ENCODE results near the gene CHRM1.

Gene CHRM1

DNA sequence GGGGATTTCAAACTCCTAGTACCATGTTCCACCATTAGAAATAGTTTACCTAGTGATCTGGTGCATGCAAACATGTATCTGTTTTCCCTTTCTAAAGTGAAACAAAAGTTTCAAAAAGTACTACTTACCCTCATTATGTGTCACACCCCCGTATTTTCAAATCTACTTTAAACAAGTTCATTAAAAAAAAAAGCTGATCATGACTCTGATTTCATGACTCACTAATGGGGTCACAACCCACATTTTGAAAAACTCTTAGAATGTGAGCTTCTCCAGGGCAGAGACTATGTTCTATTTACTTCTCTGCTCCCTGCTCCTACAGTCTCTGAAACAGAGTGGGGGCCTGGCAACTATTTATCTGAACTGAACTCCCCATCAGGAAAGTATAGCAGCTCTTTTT, 18.2 kb downstream of the CHRM1 start:
- no peak for DNase-seq

GRCh38 chr11:62898027-62898426, 23.1 kb downstream of the CHRM1 start:
- no peak for DNase-seq

DNA sequence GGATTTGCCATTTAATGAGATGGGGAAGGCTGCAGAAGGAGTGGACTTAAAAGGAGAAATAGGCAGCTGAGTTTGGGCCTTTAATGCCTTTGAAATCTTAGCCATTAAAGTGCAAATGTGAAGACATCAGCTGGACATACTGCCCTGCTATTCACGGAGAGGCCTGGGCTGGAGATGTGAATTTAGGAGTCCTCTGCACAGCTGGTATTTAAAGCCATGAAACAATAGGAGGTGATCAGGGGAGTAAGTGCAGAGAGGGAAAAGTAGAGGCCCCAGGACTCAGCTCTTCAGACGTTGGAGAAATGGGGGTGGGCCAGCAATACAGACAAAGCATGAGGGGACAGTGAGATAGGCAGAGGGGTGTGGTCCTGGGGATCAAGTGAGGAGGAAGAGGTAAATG, 23.9 kb downstream of the CHRM1 start:
- no peak for DNase-seq

DNA sequence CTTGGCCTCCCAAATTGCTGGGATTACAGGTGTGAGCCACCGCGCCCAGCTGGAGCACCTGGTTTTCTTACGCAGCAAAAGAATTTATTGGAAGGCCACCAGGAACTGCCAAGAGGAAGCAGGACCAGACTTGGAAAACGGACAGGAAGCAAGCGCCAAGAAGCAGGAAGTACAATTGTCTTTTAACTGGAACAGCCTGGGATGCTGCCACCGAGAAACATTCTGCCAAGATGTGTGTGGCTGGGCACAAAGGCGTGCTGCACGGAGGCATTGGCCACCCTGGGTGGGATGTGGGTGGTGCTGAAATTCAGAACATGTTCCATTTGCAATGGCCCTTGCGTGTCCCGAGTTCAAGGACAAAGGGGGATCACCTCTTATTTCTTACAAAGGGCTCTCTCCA, 25.1 kb downstream of the CHRM1 start:
- DNase-seq, result no peak

GRCh38 chr11:62895501-62895900, 25.7 kb downstream of the CHRM1 start:
- no peak for DNase-seq

GRCh38 chr11:62892077-62892922, 28.9 kb downstream of the CHRM1 start:
- no peak for DNase-seq

DNA sequence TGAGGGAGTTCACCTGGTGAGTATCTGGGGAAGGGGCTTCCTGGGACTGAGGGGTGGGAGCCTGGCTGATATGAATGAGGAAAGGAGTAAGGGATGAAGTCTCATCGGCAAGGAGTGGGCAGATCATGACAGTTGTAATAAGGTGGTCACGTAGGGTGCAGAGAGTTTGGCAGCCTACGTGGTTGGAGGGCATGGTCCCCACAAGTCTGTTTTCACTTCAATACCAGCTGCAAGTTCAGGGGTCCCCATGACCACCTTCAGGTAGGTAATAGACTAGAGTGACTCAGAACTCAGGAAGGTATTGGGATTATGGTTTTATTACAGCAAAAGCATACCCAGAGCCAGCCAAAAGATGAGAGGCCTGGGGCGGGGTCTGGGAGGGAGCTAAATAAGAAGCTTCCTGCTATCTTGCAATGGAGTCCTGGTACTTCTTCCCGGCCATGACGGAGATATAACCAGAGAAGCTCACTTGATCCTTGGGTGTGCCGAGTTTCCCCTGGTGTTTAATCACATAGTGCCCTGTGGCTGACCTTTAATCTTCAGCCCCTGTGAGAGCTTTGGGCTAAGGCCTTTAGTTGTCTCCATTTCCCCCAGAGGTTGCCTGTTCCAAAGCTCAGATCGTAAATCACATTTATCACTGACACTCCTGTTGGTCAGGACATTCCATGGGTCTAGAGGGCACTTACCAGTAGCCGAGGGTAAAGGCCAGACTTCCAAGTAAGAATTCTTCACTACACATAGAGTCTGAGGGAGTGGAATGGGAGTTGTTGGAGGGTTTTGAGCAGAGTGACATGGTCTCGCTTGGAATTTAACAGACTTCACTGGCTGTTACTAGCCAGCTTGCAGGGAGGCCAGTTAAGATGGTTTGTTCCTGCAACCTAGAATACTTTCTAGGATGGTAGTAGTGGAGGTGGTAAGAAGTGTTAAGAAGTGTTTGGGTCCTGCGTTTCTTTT, 31.4 kb downstream of the CHRM1 start:
- no peak for DNase-seq

DNA sequence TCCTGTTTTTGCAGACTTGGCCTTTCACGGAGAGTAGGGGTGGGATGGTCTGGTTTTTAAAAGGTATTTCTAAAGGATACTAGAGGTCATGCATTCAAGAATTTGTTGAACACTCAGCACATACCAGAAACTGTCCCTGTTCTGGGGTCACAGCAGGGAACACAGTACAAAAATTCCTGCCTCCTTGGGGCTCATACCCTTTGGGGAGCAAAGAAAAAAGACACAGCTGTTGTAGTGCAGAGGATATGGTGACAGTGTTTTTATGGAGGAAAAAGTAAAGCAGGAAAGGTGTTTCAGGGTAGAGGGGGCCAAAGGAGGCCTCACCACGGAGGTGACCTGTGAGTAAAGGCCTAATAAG, 32.1 kb downstream of the CHRM1 start:
- no peak for DNase-seq

GRCh38 chr11:62888406-62888805, 32.8 kb downstream of the CHRM1 start:
- no peak for DNase-seq

- DNase-seq, result no peak
Observed at GRCh38 chr11:62885137-62885750, 35.9 kb downstream of the CHRM1 start.

DNA sequence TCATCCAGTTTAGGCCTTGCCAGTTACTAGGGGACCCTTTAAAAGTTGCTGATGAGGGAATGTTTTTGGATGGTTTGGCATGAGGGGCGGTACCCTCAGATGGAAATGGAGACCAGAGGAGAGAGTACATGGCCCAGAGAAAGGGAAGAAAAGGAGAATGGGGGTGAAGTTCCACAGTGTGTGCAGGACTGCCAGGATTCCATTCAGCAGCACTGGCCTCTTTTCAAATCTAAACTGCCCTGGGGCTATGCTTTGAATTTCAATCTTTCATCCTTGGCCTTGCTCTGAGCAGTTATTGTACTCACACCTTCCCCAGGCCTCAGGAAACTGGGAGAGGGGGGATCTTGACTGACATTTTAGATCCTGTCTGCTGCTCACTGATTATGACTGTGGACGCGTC, 37.5 kb downstream of the CHRM1 start:
- no peak for DNase-seq

GRCh38 chr11:62882788-62883501, 38.2 kb downstream of the CHRM1 start:
- no peak for DNase-seq

GRCh38 chr11:62882431-62882749, 38.8 kb downstream of the CHRM1 start:
- no peak for DNase-seq

DNA sequence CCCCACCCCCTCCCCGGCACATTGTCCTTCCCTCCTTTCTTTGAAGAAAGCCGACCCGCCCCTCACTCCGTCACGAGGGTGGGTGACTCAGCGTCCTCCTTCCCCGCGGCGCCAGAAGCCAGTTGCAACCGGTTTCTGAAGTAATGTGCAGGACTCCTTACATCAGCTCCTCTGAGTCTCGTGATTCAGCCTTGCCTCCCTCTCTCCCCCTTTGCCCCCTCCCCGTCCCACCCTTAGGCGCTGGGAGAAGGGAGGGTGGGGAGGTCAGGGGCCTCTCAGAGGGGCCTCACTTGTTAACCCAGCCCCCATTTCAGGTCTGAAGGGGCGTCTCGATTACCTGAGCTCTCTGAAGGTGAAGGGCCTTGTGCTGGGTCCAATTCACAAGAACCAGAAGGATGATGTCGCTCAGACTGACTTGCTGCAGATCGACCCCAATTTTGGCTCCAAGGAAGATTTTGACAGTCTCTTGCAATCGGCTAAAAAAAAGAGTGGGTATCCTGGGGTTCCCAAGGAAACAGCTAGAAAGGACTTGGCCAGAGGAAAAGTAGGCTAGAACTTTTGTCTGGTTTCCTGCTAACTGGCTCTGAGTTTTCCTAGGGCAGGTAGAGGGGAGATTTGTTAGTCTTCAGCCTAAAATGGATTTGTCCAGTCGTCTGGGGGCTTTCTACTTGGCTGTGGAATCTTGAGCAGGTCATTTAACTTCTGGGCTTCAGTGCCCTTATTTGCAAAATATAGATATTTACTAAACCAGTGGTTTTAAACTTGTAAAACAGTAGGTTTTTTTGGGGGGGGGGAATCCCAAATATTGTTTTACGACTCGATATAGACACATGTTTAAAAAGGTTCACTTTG, 39.4 kb downstream of the CHRM1 start:
- DNase-seq, result peak; percentile 94

GRCh38 chr11:62880803-62881578, 40.2 kb downstream of the CHRM1 start, which contains the start of gene SLC3A2:
TSS of gene SLC3A2 (plus strand) at chr11:62880896. CDS start at chr11:62881024, 128 bp downstream.
- peak; percentile 82 for DNase-seq

DNA sequence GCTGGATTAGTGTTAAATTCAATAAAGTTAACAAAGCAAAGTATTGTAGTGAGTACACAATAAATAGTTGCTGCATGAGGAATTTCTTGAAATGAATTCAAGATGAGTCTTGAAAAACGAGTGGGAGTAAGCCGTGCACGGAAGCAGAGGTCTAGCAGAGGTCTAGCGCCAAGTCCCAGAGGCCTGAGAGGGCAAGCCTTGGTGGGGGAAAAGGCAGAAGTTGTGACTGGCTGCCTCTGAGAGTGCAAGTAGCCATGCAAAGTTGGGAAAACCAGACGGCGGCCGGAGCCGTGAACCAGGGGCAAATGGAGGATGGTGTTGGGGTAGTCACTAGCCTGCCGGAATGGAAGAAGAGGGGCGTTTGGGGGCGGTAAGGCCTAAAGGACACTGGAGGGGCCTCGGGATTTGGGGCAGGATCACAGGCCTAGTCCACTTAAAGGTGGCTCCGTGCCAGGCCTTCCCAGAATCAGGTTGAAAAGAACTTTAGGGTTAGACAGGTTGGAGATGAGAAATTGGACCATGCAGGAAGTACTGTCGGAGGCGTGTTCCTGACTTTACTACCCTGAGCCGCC, 40.8 kb downstream of the CHRM1 start:
- DNase-seq, result no peak

DNA sequence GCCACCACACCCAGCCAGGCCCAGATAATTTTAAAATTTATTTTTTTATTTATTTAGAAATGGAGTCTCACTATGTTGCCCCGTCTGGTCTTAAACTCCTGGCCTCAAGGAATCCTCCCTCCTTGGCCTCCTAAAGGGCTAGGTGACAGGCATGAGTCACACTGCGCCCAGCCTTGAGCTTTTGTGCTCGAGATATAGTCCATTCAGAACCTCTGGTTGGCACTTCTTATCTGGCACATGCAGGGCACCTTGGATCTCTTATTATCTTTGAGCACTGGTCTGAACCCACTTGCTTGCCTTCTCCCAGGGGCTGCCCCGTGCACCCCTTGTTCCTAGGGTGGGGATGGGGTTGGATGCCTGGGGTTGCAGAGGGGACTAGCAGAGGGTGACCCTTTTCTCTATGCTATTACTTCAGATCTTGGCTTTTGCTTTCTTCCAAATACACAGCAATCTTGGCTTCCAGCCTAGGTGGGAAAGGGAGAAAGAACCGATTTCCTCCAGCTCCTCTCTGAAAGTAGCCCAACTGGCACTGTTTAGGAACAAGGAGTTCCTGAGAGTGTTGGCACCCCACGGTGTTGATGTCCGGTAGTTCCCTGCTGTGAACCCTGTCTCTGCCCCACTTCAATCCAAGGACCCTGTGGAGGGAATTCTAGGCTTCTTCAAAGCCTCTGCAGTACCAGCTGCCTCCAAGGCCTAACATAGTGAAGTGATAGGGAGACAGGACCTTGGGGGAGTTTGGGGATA, 41.8 kb downstream of the CHRM1 start:
- no peak for DNase-seq

DNA sequence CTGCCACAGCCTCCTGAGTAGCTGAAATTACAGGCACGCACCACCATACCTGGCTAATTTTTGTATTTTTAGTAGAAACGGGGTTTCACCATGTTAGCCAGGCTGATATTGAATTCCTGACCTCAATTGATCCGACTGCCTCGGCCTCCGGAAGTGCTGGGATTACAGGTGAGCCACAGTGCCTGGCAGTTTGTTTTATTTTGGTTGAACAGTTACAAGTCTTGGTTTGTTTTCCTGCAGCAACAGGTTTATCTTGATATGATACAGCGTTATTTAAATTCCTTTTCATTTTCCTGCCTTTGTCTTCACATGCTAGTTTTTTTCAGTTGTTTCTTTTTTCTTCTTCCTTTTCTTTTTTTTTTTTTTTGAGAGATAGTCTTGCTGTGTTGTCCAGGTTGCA, 44.5 kb downstream of the CHRM1 start:
- DNase-seq, result no peak

DNA sequence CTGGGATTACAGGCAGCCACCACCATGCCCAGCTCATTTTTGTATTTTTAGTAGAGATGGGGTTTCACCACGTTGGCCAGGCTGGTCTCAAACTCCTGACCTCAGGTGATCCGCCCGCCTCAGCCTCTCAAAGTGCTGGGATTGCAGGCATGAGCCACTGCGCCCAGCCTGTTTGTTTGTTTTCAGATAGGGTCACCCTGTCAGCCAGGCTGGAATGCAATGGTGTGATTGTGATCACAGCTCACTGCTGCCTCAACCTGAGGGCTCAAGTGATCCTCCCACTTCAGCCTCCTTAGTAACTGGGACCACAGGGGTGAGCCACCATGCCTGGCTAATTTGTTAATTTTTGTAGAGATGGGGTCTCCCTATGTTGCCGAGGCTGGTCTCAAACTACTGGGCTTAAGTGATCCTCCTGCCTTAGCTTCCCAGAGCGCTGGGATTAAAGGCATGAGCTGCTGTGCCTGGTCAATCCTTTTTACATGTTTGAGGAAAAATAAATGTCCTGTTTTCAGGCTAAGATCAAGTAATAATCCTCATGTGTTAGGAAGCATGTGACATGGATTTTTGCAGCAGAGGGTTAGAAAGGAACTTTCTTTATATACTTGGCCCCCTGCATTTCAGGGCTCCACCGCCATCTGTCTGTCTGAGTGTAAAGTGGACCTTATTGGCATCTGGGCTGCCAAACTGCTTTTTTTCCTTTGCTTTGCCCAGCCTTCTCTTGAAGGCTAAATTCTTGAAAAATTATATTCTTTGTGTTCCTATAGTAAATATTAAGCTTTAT, 45.3 kb downstream of the CHRM1 start:
- no peak for DNase-seq

Measured in CD4-positive, alpha-beta T cell treated with Interleukin-4 for 4 hours (primary cell).